ENCODE measurements around the gene DST. TPM values are rescaled to one million over a fixed set of nuclear protein-coding genes. Genes with fewer than 3 reads are reported as not detected.

DST gene
- total RNA-seq, 1 donor, result 573 TPM

- H3K36me3 ChIP-seq (ENCODE audit: insufficient read depth, low read length), result peaks cover 25% of the 10 kb centered on the region
- peak; percentile 61 for DNase-seq (ENCODE audit: insufficient read length, low spot score, missing footprints)
- no peaks in the 10 kb centered on the region for H3K27me3 ChIP-seq (ENCODE audit: insufficient read depth, low read length)
- TF ChIP-seq CTCF (IDR thresholded peaks at IDR 0.05; ENCODE audit: extremely low read depth, low read depth, low read length), result no peak
- no peak overlapping the region for H2AFZ ChIP-seq (ENCODE audit: low read length)
- no peak overlapping the region for H3K4me3 ChIP-seq (ENCODE audit: insufficient read depth, low read length)
- peak overlapping the region; percentile 29 for H3K27ac ChIP-seq (ENCODE audit: low read depth, low read length)
- H4K20me1 ChIP-seq (ENCODE audit: insufficient read depth, low read length), result peaks cover 17% of the 10 kb centered on the region
- peaks cover 74% of the 10 kb centered on the region for H3K79me2 ChIP-seq (ENCODE audit: insufficient read depth, low read length)
- H3K4me2 ChIP-seq (ENCODE audit: insufficient read depth, low read length), result no peak overlapping the region
- H3K4me1 ChIP-seq (ENCODE audit: insufficient read depth, low read length), result peaks cover 47% of the 10 kb centered on the region
- no peaks in the 10 kb centered on the region for H3K9me3 ChIP-seq (ENCODE audit: low read depth, low read length)
Measured at GRCh38 chr6:56538851-56539250, 103.8 kb downstream of the DST start.

GRCh38 chr6:56537223-56537770, 105.4 kb downstream of the DST start:
- Histone ChIP-seq H3K4me3 (ENCODE audit: insufficient read depth, low read length) (no peak overlapping the region), H4K20me1 (ENCODE audit: insufficient read depth, low read length) (peaks cover 16% of the 10 kb centered on the region), H3K27me3 (ENCODE audit: insufficient read depth, low read length) (no peaks in the 10 kb centered on the region), H3K27ac (ENCODE audit: low read depth, low read length) (peak overlapping the region; percentile 18), H3K36me3 (ENCODE audit: insufficient read depth, low read length) (peaks cover 41% of the 10 kb centered on the region), H3K9me3 (ENCODE audit: low read depth, low read length) (no peaks in the 10 kb centered on the region), H3K4me2 (ENCODE audit: insufficient read depth, low read length) (no peak overlapping the region), H3K4me1 (ENCODE audit: insufficient read depth, low read length) (peaks cover 39% of the 10 kb centered on the region), H3K79me2 (ENCODE audit: insufficient read depth, low read length) (peaks cover 79% of the 10 kb centered on the region), H2AFZ (ENCODE audit: low read length) (no peak overlapping the region)
- DNase-seq (ENCODE audit: insufficient read length, low spot score, missing footprints), result no peak
- TF ChIP-seq CTCF (IDR thresholded peaks at IDR 0.05; ENCODE audit: extremely low read depth, low read depth, low read length), result no peak

- Histone ChIP-seq H3K79me2 (ENCODE audit: insufficient read depth, low read length) (peaks cover 81% of the 10 kb centered on the region), H2AFZ (ENCODE audit: low read length) (no peak overlapping the region), H3K4me2 (ENCODE audit: insufficient read depth, low read length) (no peak overlapping the region), H3K4me3 (ENCODE audit: insufficient read depth, low read length) (no peak overlapping the region), H4K20me1 (ENCODE audit: insufficient read depth, low read length) (peaks cover 12% of the 10 kb centered on the region), H3K36me3 (ENCODE audit: insufficient read depth, low read length) (peaks cover 48% of the 10 kb centered on the region), H3K4me1 (ENCODE audit: insufficient read depth, low read length) (peaks cover 32% of the 10 kb centered on the region), H3K27me3 (ENCODE audit: insufficient read depth, low read length) (no peaks in the 10 kb centered on the region), H3K9me3 (ENCODE audit: low read depth, low read length) (no peaks in the 10 kb centered on the region), H3K27ac (ENCODE audit: low read depth, low read length) (peak overlapping the region; percentile 26)
- no peak for TF ChIP-seq CTCF (IDR thresholded peaks at IDR 0.05; ENCODE audit: extremely low read depth, low read depth, low read length)
- peak; percentile 32 for DNase-seq (ENCODE audit: insufficient read length, low spot score, missing footprints)
Measured at GRCh38 chr6:56536536-56536935, 106.2 kb downstream of the DST start.

GRCh38 chr6:56535626-56536025, 107.1 kb downstream of the DST start:
- Histone ChIP-seq H3K4me3 (ENCODE audit: insufficient read depth, low read length) (no peak overlapping the region), H3K9me3 (ENCODE audit: low read depth, low read length) (no peaks in the 10 kb centered on the region), H3K27ac (ENCODE audit: low read depth, low read length) (no peak overlapping the region), H2AFZ (ENCODE audit: low read length) (no peak overlapping the region), H3K36me3 (ENCODE audit: insufficient read depth, low read length) (peaks cover 55% of the 10 kb centered on the region), H4K20me1 (ENCODE audit: insufficient read depth, low read length) (peaks cover 7% of the 10 kb centered on the region), H3K79me2 (ENCODE audit: insufficient read depth, low read length) (peaks cover 72% of the 10 kb centered on the region), H3K4me2 (ENCODE audit: insufficient read depth, low read length) (no peak overlapping the region), H3K27me3 (ENCODE audit: insufficient read depth, low read length) (no peaks in the 10 kb centered on the region), H3K4me1 (ENCODE audit: insufficient read depth, low read length) (peaks cover 23% of the 10 kb centered on the region)
- no peak for DNase-seq (ENCODE audit: insufficient read length, low spot score, missing footprints)
- no peak for TF ChIP-seq CTCF (IDR thresholded peaks at IDR 0.05; ENCODE audit: extremely low read depth, low read depth, low read length)
